Breast epithelium (tissue), 3 donors: ENCODE measurements around the gene CBLB.

Experiments used
- POLR2A ChIP-seq: fragments of 450-650 bp; IDR thresholded peaks from one replicate; pipeline ENCODE4 v1.6.1; 2016; ENCODE audit warnings: antibody characterized with exemption, mild to moderate bottlenecking, moderate library complexity
- POLR2AphosphoS5 ChIP-seq, 3 donors: sonication (generic); formaldehyde crosslinking; IDR thresholded peaks; one replicate each; pipeline ENCODE4 v1.6.1; 2017; ENCODE audit warnings: antibody characterized with exemption in 3 of 3

GRCh38 chr3:105821433-105821832 is 47.4 kb downstream of the CBLB start:
- TF ChIP-seq POLR2A (no peak), POLR2AphosphoS5 (IDR thresholded peaks at IDR 0.05) (no peak)
